Pancreas (tissue), 10 donors: ENCODE data around the gene ANKRD33B. TPM values are rescaled to one million over a fixed set of nuclear protein-coding genes. Genes with fewer than 3 reads are reported as not detected.

Source experiments
- ATAC-seq, 4 donors: fragments of 200-7000 bp; cut with Tn5 transposase; one replicate each; pipeline versions ENCODE4 v1.8.0 to v1.9.1; 2020; ENCODE audit warnings: mild to moderate bottlenecking in 4 of 4, moderate library complexity in 4 of 4
- DNase-seq, 6 donors: peaks; one replicate each; pipeline ENCODE4 v3.0.0-alpha.2; 2020
- FAIRE-seq: peaks from 2 replicates; lab custom pipeline; 2012; peaks lifted over from hg19 to GRCh38; lab: Jason Lieb, UNC
- H3K27ac ChIP-seq, 4 donors: fragments of 200-600 bp; sonication (generic); 1 replicate in 3 of 4; 2 replicates in 1 of 4; pipeline versions ENCODE4 v1.5.0 to v1.8.0; 2020
- H3K27me3 ChIP-seq, 4 donors: fragments of 200-600 bp; one replicate each; pipeline ENCODE4 v1.8.0; 2021
- H3K36me3 ChIP-seq, 3 donors: fragments of 200-600 bp; sonication (generic) in 1 of 3; one replicate each; pipeline versions ENCODE4 v1.5.0 to v1.8.0; 2020 to 2021
- H3K4me1 ChIP-seq, 3 donors: fragments of 200-600 bp; one replicate each; pipeline ENCODE4 v1.8.0; 2021
- H3K4me3 ChIP-seq, 4 donors: fragments of 200-600 bp; sonication (generic) in 2 of 4; one replicate each; pipeline versions ENCODE4 v1.5.0 to v1.8.0; 2020 to 2021
- H3K9me3 ChIP-seq, 4 donors: fragments of 200-600 bp; one replicate each; pipeline ENCODE4 v1.8.0; 2021
- WGBS, 2 donors: extraction: QIAGEN DNeasy Blood & Tissue Kit; methylation state at CpG; one replicate each; pipeline ENCODE4 v1.1.7; 2013; 5-methylcytosine and 5-hydroxymethylcytosine counted together
- intact Hi-C, 3 donors: fragments of 100-400 bp; cut with DNase I; formaldehyde crosslinking; loops; one replicate each; pipeline versions ENCODE4 v1.11.1 to v1.14.2; 2022
- polyA plus RNA-seq, 2 donors: library from polyadenylated mRNA; stranded (reverse); fragments of 200-250 nt; gene quantifications; one replicate each; pipeline ENCODE4 v1.2.3, GENCODE V29; 2013
- total RNA-seq, 6 donors: library from RNA; stranded (reverse); fragmentation: NEBNext Ultra II Directional in 4 of 6; extraction: Animal tissue kit (Norgen Biotek cat#: 25700) in 4 of 6; gene quantifications; one replicate each; pipeline versions ENCODE4 v1.2.1 to v1.2.4, GENCODE V29; 2021 to 2023
- TF ChIP-seq, protein P1 (sequence below), 4 donors: fragments of 200-600 bp; sonication (generic) in 3 of 4; IDR thresholded peaks; one replicate each; pipeline versions ENCODE4 v1.5.0 to v1.8.0; 2021; ENCODE audit warnings: antibody characterized with exemption in 4 of 4
- donor health status: healthy with polysubstance abuse.
- donor health status: DM: no; HTN: no; CAD: no; lungs with moderate emphysema.
- donor health status: DM: no; HTN: no; CAD: no.
- donor health status: control.
- donor health status: control.
- donor health status: Bipolar disorder and iron deficiency.
- donor health status: DM: yes; HTN: yes; CAD: no.
- donor health status: DM: no; HTN: no; CAD: no.
- donor health status: DM: no; HTN: no; CAD: no.
- donor health status: DM: yes; HTN: yes; CAD: no.

Gene ANKRD33B
- total and polyA plus RNA-seq, 8 donors, result 0.57 to 2.7 (median 1.1) TPM

DNA sequence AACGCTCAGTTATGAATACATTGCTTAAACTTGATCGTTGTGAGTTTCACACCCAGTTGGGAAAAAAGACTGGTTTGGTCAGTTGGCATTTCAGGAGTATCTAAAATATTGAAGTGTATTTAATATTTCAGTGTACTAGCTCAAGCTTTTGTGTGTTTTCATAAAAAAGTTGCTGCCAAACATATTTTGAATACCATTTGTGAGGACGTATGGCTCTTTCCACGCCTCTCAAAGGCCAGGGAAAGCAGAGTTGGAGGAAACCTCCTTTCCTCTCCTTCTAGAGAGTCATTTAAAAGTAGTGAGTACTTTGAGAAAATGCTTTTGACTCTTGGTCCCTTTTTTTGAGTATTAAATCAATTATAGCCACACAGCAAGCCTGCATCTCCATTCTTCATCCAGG is 43.2 kb upstream of the ANKRD33B start:
- Histone ChIP-seq H3K4me3 (no peak overlapping the region), H3K27me3 (no peaks in the 10 kb centered on the region), H3K36me3 (no peaks in the 10 kb centered on the region), H3K4me1 (no peaks in the 10 kb centered on the region), H3K9me3 (no peaks in the 10 kb centered on the region), H3K27ac (no peak overlapping the region)
- FAIRE-seq, result no peak
- DNase-seq, result no peak
- no peak for ATAC-seq
- TF ChIP-seq, protein P1, sequence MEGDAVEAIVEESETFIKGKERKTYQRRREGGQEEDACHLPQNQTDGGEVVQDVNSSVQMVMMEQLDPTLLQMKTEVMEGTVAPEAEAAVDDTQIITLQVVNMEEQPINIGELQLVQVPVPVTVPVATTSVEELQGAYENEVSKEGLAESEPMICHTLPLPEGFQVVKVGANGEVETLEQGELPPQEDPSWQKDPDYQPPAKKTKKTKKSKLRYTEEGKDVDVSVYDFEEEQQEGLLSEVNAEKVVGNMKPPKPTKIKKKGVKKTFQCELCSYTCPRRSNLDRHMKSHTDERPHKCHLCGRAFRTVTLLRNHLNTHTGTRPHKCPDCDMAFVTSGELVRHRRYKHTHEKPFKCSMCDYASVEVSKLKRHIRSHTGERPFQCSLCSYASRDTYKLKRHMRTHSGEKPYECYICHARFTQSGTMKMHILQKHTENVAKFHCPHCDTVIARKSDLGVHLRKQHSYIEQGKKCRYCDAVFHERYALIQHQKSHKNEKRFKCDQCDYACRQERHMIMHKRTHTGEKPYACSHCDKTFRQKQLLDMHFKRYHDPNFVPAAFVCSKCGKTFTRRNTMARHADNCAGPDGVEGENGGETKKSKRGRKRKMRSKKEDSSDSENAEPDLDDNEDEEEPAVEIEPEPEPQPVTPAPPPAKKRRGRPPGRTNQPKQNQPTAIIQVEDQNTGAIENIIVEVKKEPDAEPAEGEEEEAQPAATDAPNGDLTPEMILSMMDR (IDR thresholded peaks at IDR 0.05), result no peak
- 61 to 73% methylated on average over 4 of the region's 4 CpGs for WGBS, 2 donors
- intact Hi-C loops, result no loop called here

DNA sequence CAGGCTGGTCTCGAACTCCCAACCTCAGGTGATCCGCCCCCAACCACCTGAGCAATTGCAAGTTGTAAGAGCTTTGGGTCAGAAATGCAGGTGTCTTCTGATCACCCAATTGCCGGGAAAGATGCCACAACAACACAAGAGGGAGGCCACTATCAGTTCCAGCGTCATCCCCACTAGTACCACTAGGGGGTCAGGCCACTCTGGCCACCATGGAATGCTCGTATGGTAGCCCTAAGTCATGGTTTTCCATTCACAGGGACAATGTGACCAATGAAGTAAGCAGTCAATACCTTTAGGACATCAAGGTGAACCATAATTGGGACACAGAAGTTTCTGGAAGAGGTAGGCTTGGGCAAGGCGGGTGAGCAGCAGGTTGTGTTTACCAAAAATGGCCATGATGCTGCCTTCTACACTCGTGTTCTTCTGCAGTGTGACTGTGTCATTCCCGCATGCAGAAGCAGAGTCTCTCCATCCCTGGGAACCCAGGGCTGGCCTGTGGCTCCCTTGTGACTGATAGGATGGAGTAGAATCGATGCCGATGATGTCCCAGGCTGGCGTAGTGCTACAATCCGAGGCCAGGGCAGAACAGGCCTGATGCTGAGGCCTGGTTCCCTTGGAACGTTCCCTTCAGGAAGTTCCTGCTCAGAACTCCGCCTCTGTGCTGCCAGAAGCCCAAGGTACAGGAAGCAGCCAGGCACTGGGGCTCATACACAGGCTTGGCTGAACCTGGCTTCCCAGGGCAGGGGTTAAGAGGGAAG is 42.2 kb upstream of the ANKRD33B start:
- FAIRE-seq (no peak), DNase-seq (no peak), ATAC-seq (no peak)
- H3K27ac ChIP-seq, result no peak overlapping the region
- WGBS, 2 donors, result 85 to 89% methylated on average over 14 of the region's 14 CpGs
- H3K4me3 ChIP-seq, result no peak overlapping the region
- no peaks in the 10 kb centered on the region for H3K36me3 ChIP-seq
- no peaks in the 10 kb centered on the region for H3K27me3 ChIP-seq
- no peaks in the 10 kb centered on the region for H3K9me3 ChIP-seq
- TF ChIP-seq, protein P1 (IDR thresholded peaks at IDR 0.05), result peak in 1 of 4 donors; percentile 20
- intact Hi-C loops, result no loop called here
- H3K4me1 ChIP-seq, result no peaks in the 10 kb centered on the region

DNA sequence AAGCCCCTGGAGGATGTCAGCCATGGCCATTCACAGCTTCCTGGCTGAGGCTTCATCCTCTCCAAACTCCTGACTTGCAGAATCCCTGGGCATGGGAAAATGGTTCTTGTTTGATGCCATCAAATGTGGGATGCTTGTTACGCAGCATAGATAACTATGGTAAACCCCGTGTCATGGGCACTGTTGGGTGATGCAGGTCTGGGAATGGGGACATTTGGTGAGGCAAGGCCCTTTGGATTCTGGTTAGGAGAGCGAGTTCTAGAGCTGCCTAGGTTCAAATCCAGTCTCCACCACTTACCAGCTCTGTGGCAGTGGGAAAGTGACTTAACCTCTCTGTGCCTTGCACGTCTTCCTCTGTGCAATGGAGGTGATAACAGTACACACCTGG is 41.7 kb upstream of the ANKRD33B start:
- FAIRE-seq, result no peak
- 85 to 92% methylated on average over 4 of the region's 4 CpGs for WGBS, 2 donors

GRCh38 chr5:10524376-10525123 is 39.3 kb upstream of the ANKRD33B start:
- no peak for ATAC-seq
- TF ChIP-seq, protein P1 (IDR thresholded peaks at IDR 0.05), result no peak
- Histone ChIP-seq H3K4me1 (no peaks in the 10 kb centered on the region), H3K36me3 (no peaks in the 10 kb centered on the region), H3K27ac (no peak overlapping the region), H3K4me3 (no peak overlapping the region), H3K9me3 (no peaks in the 10 kb centered on the region), H3K27me3 (no peaks in the 10 kb centered on the region)
- 75 to 78% methylated on average over 19 of the region's 19 CpGs for WGBS, 2 donors
- FAIRE-seq, result no peak
- intact Hi-C loops, result no loop called here
- DNase-seq, result no peak

More for the DNA sequence above, 41.7 kb upstream of the ANKRD33B start:
- Histone ChIP-seq H3K27me3 (no peaks in the 10 kb centered on the region), H3K4me1 (no peaks in the 10 kb centered on the region), H3K36me3 (no peaks in the 10 kb centered on the region), H3K27ac (no peak overlapping the region), H3K9me3 (no peaks in the 10 kb centered on the region), H3K4me3 (no peak overlapping the region)
- intact Hi-C loops, result no loop called here
- no peak for ATAC-seq
- TF ChIP-seq, protein P1 (IDR thresholded peaks at IDR 0.05), result no peak
- DNase-seq, result no peak

DNA sequence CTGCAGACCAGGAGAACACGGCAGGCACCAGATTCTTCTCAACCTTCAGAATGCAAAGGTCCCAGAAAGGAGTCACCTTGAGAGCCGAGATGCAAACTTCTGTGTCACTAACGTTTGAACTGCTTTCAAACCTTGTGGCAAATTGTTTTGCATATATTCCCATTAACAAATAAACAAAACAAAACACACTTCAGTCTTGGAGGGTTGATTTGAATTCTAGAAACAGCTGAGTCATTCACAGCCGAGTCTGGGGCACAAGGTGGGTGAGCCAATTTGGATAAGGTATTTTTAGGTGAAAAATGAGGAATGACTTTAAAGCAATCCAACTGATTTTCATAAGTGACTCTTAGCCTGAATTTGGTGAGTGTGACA is 38.8 kb upstream of the ANKRD33B start:
- no peaks in the 10 kb centered on the region for H3K27me3 ChIP-seq
- no peak for FAIRE-seq
- H3K27ac ChIP-seq, result no peak overlapping the region
- no peak for ATAC-seq
- no peak overlapping the region for H3K4me3 ChIP-seq
- no peaks in the 10 kb centered on the region for H3K4me1 ChIP-seq
- H3K36me3 ChIP-seq, result no peaks in the 10 kb centered on the region
- no peaks in the 10 kb centered on the region for H3K9me3 ChIP-seq
- intact Hi-C loops, result no loop called here
- 51 to 58% methylated on average over 4 of the region's 4 CpGs for WGBS, 2 donors
- no peak for DNase-seq
- TF ChIP-seq, protein P1 (IDR thresholded peaks at IDR 0.05), result no peak
